ENCODE measurements around the gene DNAJB13.

Gene DNAJB13, protein sequence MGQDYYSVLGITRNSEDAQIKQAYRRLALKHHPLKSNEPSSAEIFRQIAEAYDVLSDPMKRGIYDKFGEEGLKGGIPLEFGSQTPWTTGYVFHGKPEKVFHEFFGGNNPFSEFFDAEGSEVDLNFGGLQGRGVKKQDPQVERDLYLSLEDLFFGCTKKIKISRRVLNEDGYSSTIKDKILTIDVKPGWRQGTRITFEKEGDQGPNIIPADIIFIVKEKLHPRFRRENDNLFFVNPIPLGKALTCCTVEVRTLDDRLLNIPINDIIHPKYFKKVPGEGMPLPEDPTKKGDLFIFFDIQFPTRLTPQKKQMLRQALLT

DNA sequence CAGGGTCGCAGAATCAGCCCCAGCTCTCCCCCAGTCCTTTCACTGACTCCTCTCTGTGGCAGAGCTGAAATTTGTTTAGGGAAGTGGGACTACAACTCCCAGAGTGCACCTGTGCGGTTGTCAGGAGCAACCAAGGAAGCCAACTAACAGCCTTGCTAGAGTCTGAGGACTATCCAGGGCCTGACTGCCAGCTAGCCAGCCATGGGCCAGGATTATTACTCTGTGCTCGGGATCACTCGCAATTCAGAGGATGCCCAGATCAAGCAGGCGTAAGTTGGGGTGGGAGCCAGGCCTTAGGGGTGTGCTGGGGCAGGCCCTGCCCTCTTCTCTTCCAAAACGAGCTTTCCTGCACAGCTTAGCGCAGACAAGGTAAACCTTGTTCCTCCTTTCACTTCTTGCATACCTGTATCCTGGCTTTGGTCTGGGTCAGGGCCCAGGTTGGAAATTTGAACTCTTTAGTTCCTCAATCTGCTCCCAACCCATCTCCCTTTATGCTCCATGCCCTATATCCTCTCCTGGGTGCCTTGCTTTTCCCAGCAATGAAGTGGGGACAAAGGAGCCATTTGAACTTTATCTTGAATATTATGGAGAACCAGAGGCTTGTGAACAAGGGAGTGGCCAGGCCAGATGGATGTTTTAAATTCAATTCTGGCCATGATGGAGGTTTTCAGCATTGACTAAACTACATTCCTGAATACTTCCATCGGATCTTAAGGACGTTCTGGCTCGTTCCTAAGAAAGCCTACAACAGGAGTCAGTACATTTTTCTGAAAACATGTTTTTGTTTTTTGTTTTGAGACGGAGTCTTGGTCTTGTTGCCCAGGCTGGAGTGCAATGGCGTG lies at the start of gene DNAJB13:
DNAJB13 (plus strand) TSS at position 158 of the 842 bp plus-strand sequence; CDS start at position 202, 44 bp downstream.
- DNase-seq (ENCODE audit: insufficient read length, low spot score), result peak; percentile 65
- FAIRE-seq, result no peak
- TF ChIP-seq, protein P1, sequence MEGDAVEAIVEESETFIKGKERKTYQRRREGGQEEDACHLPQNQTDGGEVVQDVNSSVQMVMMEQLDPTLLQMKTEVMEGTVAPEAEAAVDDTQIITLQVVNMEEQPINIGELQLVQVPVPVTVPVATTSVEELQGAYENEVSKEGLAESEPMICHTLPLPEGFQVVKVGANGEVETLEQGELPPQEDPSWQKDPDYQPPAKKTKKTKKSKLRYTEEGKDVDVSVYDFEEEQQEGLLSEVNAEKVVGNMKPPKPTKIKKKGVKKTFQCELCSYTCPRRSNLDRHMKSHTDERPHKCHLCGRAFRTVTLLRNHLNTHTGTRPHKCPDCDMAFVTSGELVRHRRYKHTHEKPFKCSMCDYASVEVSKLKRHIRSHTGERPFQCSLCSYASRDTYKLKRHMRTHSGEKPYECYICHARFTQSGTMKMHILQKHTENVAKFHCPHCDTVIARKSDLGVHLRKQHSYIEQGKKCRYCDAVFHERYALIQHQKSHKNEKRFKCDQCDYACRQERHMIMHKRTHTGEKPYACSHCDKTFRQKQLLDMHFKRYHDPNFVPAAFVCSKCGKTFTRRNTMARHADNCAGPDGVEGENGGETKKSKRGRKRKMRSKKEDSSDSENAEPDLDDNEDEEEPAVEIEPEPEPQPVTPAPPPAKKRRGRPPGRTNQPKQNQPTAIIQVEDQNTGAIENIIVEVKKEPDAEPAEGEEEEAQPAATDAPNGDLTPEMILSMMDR (IDR thresholded peaks at IDR 0.05; ENCODE audit: insufficient read depth, missing control alignments), result no peak

DNA sequence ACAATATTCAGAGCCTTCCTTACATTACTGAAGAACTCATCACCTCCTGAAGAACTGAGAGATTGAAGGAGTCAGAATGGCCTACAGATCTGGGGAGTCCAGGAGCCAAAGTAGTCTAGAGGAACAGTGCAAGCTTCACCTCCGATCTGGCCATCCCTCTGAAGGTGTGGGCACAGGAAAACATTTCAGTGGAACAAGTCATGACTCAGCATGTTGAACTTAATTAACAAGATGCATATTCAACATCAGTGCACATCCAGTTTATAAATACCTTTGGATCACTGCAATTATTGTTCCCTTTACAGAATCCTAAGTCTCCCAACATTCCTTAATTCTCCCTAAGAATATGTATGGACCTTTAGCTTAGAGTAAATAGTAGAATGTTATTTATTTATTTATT lies 48.5 kb upstream of the DNAJB13 start:
- TF ChIP-seq, protein P1 (IDR thresholded peaks at IDR 0.05; ENCODE audit: insufficient read depth, missing control alignments), result no peak
- DNase-seq (ENCODE audit: insufficient read length, low spot score) (no peak), FAIRE-seq (no peak)

DNA sequence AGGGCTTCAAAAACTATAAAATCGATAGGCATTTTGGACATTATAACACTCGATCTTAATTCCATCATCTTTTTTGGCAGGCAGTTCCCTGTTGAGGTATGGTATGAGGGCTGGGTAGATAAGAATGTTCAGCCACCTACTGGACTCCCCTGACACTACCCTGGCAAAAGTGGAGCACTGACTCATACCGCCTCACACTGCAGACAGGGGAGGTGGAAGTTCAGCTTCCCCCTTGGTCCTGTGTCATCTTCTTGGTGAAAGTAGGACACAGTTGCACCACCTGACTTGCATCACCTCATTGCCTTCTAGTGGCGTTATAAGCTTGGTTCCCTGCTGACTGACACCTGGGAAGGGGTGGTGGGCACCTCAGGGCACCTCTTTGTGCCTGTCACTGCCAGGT lies 43.6 kb upstream of the DNAJB13 start:
- FAIRE-seq (no peak), DNase-seq (ENCODE audit: insufficient read length, low spot score) (no peak)
- TF ChIP-seq, protein P1 (IDR thresholded peaks at IDR 0.05; ENCODE audit: insufficient read depth, missing control alignments), result no peak

DNA sequence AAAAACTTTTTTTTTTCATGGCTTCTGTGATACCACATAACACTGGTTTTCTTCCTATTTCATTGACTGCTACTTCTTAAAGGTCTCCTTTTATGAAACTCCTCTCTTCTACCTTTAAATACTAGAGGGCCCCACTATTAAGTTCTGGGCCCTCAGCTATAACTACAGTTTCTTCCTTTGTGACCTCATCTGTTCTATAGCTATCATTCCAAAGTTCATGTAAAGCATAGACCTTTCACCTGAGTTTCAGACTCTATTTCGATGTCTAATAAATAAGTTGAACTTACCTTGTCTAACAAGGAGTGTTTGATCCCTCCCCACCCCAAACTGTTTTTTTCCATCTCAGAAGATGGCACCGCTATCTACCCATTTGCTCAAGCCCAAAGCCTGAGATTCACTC lies 38.8 kb upstream of the DNAJB13 start:
- TF ChIP-seq, protein P1 (IDR thresholded peaks at IDR 0.05; ENCODE audit: insufficient read depth, missing control alignments), result no peak
- no peak for DNase-seq (ENCODE audit: insufficient read length, low spot score)
- FAIRE-seq, result no peak

DNA sequence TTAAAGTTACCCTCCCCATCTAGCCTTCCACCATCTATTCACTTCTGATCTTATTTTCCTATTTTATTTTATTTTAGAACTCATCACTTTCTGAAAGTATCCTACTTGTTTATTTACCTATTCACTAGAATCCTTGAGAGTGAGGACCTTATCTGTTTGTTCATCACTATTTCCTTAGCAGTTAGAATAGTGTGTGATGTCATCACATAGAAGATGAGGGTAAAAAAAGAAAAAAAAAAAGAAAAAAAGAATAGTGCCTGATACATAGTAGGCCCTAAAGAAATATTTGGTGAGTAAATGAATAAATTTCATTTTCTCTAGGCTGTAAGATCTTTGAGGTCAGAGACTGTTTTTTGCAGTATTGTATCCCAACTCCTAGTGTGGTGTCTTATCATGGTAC lies 37.4 kb upstream of the DNAJB13 start:
- FAIRE-seq (no peak), DNase-seq (ENCODE audit: insufficient read length, low spot score) (no peak)
- TF ChIP-seq, protein P1 (IDR thresholded peaks at IDR 0.05; ENCODE audit: insufficient read depth, missing control alignments), result no peak

DNA sequence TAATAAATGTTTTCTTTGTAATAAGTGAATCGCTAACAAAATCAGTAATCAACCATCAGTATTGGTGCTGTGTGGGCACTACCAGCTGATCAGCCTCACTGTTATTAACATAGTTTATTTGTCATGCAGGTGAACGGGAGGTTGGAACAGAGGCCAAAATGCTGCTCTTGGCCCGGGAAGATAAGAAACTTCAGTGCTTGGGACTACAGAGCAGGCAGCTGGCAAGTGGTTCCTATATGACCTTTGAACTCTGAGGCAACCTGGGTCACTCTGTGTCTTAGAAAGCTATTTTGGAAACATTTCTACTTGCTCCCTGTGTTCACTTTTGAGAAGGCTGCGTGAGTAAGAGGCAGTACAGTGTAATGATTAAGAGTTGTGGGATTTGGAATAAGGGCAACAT lies 36.5 kb upstream of the DNAJB13 start:
- TF ChIP-seq, protein P1 (IDR thresholded peaks at IDR 0.05; ENCODE audit: insufficient read depth, missing control alignments), result no peak
- DNase-seq (ENCODE audit: insufficient read length, low spot score) (no peak), FAIRE-seq (no peak)

DNA sequence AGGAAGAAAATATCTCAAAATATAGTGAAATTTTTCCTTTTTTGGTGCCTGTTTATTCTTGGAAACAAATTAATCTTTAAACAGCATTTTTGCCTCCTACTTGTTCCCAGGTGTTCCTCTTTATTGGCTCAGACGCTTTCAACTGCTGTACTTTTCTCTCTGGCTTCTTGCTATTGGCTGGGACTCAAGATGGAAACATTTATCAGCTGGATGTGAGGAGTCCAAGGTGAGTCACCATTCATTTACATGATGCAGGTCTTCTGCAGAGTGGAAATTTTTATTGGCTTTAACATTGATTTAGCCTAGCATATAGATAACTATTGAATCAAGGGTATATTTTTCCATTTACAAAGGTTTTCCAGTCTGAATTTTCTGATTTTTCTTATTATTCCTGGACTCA lies 34.4 kb upstream of the DNAJB13 start:
- TF ChIP-seq, protein P1 (IDR thresholded peaks at IDR 0.05; ENCODE audit: insufficient read depth, missing control alignments), result no peak
- DNase-seq (ENCODE audit: insufficient read length, low spot score) (no peak), FAIRE-seq (no peak)

Data from D721Med (cell line).